GM21360 (cell line): ENCODE measurements around the gene UTP25.
"Not testable (repeated sequence)": the region's sequence is repeated elsewhere in the genome, so short reads cannot be mapped to it uniquely, and the experiment has no call there.

Experiments
- ATAC-seq: cut with Tn5 transposase; IDR thresholded peaks from one replicate; pipeline ENCODE4 v1.9.1; 2021; ENCODE audit warnings: mild to moderate bottlenecking, moderate library complexity; ENCODE audit not compliant: unreplicated experiment

The UTP25 gene

GRCh38 chr1:209870151-209870831 is 42.5 kb downstream of the UTP25 start:
- no peak for ATAC-seq

- ATAC-seq, result no peak
These were observed 43.2 kb downstream of the UTP25 start for GRCh38 chr1:209871006-209871405.

DNA sequence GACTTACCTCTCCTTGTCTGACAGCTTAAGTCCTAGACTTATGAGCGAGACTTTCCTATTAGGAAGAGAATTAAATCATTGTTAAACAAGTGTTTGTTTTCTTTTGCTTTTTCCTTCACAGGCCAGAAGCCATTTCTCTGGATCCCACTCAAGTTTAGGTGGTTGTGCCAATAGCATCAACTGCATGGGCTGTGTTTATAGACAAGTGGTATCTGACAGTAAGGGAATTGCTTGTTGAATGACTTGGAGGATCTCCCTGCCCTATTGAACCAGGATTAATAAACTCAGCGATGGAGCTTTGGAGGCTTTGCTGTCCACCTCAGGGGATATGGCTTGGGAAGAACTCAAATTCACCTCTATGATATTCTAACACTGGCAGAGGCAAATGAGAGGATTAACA is 43.7 kb downstream of the UTP25 start:
- ATAC-seq, result no peak

DNA sequence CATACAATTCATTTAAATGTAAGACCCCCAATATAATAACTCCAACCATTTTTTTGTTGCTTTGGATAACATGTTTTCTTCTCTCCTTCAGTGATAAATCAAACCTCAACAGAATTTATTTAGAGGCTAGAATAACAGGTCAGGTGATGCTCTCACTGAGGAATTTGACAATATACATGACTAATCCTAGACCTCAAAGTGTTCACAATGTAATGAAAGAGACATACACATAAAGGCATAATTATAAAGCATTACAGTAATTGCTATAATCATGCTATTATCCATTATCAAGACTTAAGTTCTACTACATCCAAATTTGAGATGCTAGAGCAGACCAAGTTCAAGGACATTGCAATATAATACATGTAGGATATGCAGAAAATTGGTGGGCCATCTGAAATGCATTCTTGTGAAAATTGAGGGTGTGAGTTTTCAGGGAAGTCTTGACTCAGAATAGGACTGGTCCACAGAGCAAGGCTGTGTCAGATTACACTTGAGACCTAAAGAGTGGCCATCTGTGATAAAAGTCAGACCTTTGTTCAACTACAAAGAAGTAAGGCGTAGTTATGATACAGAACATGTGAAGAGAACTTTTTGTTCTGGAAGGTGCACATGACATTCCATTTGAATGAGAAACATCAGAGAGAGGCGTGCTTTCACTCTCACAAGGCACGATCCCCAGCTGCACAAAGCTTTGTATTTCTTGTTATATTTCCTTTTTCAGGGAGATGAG is 45.5 kb downstream of the UTP25 start:
- no peak for ATAC-seq

GRCh38 chr1:209875515-209875914 is 47.7 kb downstream of the UTP25 start:
- ATAC-seq, result no peak

GRCh38 chr1:209876078-209876800 is 48.5 kb downstream of the UTP25 start:
- ATAC-seq, result no peak

GRCh38 chr1:209877087-209877764 is 49.5 kb downstream of the UTP25 start:
- no peak for ATAC-seq

- ATAC-seq, result no peak
These were observed 51.2 kb downstream of the UTP25 start for GRCh38 chr1:209878964-209879363.

DNA sequence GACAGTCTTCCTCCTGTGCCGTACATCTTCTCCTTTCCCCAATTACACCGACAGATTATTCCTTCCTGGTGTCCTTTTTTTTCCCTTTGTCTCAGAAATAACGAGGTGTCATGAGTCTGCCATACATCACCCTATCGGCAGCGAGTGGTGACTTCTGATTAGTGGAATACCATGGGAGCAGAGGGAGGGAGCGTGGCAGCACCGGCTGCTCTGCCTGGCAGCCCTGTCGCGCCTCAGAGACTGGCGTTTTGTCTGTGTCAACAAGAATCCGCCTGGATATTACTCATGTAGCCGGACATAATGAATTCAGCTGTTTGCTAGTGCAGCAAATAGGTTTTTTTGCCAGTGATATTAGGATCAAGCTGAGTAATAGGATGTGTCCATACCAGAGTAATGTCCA is 51.8 kb downstream of the UTP25 start:
- no peak for ATAC-seq

DNA sequence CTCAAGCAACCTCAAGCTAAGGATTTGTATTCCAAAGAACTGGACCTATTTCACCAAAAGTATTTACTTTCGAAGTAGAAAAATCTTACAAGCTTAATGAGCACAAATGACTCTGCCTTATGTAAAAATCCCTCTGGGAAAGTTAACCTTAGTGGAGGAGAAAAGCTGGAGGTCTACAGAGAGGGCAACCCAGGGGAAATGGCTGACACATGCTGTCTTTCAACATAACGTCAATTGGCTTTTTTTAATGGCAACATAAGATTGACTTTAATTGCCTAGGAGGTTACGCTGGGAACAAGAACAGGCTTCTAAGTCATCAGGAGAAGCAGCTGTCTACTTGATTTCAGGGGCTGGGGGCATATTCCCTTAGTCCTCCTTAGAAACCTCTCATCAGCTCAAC is 52.3 kb downstream of the UTP25 start:
- no peak for ATAC-seq

GRCh38 chr1:209881619-209882018 is 53.8 kb downstream of the UTP25 start:
- no peak for ATAC-seq

- ATAC-seq, result no peak
These were observed 54.5 kb downstream of the UTP25 start for GRCh38 chr1:209882286-209882685.

GRCh38 chr1:209882942-209883340 is 55.2 kb downstream of the UTP25 start:
- no peak for ATAC-seq

- ATAC-seq, result no peak
These were observed 55.7 kb downstream of the UTP25 start for GRCh38 chr1:209883341-209883971.

DNA sequence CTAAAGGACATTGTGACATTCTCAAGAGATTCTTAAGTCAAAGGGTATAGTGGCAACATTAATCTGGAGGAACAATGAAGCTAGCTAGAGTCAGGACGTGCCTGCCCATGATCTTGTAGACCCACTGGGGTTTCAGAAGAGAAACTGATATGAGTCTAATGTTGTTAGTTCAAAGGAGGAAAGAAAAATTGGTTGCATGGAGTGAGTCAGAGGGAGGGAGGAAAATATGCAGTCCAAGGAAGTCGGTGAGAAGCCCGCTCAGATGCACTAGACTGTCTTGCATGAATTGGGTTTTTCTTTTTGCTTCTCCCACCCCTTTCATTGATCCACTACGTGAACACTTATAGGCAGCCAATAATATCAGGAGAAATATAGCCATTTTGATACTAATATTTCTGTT is 56.5 kb downstream of the UTP25 start:
- no peak for ATAC-seq

- peak; percentile 94 for ATAC-seq
These were observed 56.9 kb downstream of the UTP25 start for GRCh38 chr1:209884665-209885117.

- no peak for ATAC-seq
These were observed 57.8 kb downstream of the UTP25 start for GRCh38 chr1:209885403-209886218.

GRCh38 chr1:209886219-209886536 is 58.4 kb downstream of the UTP25 start:
- ATAC-seq, result no peak

GRCh38 chr1:209888291-209889076 is 60.7 kb downstream of the UTP25 start:
- ATAC-seq, result not testable (repeated sequence)
